SHP77 (cell line): Measurements from ENCODE around the gene CTNNBL1.

Experiments
- DNase-seq, 2 experiments: peaks; one replicate each; lab custom pipeline; 2025; lab: John Stamatoyannopoulos, UW

The CTNNBL1 gene

GRCh38 chr20:37777012-37777950 lies 83.5 kb downstream of the CTNNBL1 start:
- no peak for DNase-seq

GRCh38 chr20:37777988-37778659 lies 84.3 kb downstream of the CTNNBL1 start:
- no peak for DNase-seq

- no peak for DNase-seq
Measured at GRCh38 chr20:37781626-37782025, 87.8 kb downstream of the CTNNBL1 start.

DNA sequence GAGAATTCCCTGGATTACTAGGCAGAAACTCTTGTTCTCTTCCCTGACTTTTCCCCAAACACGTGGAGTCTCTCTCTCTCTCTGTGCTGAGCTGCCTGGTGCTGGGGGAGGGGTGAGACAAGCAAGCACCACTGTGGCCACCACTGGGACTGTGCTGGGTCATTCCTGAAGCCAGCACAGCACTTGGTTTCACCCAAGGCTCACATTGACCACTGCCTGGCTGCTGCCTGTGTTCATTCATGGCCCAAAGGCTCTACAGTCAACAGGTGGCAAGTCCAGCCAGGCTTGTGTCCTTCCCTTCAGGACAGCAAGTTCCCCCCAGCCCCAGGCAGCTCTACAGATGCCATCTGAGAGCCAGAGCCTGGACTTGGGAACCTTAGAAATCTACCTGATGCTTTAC lies 92.2 kb downstream of the CTNNBL1 start:
- no peak for DNase-seq

DNA sequence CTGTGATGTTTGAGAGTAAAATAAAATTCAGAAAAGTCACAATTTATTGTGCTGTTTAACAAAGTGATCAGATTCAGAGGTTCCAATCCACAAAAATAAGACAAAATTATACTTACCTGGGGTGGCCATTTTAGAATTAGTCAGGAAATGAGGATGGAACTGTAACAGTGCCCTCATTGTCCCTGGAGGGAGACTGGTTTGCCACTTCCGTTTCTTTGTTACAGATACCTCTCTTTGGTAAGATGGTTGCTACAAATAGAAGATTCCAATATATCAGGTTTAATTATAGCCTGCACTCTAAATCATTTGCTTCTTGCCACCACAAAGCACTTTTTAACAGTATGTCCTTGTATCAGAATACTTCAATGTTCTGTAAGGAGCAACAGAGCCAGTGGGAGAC lies 95.6 kb downstream of the CTNNBL1 start:
- DNase-seq: no peak

GRCh38 chr20:37790900-37791299 lies 97.1 kb downstream of the CTNNBL1 start:
- DNase-seq: no peak

GRCh38 chr20:37796121-37796520 lies 102.3 kb downstream of the CTNNBL1 start:
- DNase-seq: no peak

- no peak for DNase-seq
Measured at GRCh38 chr20:37796733-37797132, 102.9 kb downstream of the CTNNBL1 start.

DNA sequence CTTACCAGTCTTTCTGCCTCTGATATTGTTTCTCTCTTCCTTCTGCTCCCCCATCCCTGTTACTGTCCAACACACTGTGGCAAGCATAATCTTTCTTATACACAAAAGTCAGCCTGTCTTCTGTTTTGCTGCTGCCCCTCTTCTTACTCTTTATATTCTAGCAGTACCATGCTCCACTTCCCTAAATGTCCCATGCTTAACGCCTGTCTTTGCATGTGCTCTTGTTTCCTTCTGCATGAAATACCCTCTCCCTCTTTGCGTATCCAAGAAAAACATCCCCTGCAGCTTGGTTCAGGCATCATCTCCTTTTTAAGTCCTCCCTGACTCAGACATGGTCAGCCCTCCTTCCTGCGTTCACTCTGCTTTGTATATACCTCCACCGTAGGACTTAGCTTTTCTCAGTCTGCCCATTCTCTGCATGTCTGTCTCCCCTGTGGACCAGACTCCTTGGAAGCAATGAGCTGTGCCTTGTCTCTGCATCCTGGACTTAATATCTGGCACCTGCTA lies 103.9 kb downstream of the CTNNBL1 start:
- no peak for DNase-seq

- DNase-seq: no peak
Measured at GRCh38 chr20:37798312-37798711, 104.5 kb downstream of the CTNNBL1 start.

DNA sequence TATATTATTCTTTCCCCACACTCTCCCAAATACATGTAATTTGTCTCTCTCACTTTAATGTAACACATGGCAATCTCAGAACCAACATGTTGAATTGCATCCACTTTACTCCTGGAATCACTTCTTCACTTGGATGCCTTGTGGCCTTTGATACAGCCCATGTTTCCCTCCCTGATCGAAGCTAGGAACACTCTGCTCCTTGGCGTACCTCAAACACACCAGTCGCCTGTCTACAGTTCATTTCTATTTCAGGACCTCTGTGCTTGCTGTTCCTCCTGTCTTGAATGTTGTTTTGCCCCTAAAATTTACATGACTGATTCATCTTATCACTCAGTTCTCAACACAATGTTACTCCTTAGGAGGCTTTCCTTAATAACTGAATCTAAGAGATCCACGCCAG lies 106.8 kb downstream of the CTNNBL1 start:
- no peak for DNase-seq

DNA sequence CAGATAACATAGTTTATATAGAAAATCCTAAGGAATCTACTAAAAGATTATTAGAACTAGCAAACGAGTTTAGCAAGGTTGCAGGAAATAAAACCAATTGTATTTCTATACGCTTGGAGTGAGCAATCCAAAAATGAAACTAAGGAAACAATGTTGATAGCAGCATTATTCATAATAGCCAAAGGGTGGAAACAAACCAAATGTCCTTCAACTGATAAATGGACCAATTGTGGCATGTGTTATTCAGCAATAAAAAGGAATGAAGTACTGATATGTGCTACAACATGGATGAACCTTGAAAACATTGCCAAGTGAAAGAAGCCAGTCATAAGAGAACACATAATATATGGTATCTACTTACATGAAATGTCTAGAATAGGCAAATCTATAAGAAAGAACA lies 108.1 kb downstream of the CTNNBL1 start:
- DNase-seq: no peak

- DNase-seq: no peak
Measured at GRCh38 chr20:37803438-37804307, 109.8 kb downstream of the CTNNBL1 start.

- no peak for DNase-seq
Measured at GRCh38 chr20:37804584-37805566, 111.0 kb downstream of the CTNNBL1 start.

DNA sequence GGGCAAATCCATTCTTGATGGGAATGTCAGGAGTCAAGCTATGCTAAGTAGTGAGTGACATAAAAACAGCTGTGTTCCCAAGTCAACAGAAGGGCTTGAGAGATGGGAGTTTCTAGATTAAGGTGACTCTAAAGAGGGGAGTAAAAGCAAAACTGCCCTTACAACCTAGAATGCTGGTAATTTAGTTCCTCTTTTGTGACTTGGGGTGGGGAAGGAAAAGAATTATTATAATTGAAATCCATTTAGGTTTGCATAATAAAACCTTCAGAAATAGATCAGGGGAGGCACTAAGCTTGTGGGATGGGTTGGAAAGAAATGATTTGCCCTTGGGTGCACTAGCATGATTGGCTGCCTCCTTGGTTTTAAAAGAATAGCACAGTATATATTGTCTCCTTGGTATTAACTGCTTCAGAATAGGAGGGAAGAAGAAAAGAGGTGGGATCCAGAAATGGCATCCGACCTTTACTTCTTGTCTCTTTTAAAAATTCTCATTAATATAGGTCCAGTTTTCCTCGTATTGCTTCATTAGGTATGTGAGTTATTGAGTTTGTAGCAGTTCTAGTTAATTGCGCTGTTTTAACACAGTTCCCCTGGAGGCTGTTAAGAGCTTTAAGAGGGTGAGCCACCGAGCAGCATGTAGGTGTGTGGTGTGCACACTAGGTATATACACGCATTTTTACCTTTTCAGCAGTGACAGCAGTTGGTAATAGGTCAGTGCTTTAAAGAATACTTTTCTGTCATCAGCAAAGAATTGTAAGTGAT lies 113.8 kb downstream of the CTNNBL1 start:
- no peak for DNase-seq

DNA sequence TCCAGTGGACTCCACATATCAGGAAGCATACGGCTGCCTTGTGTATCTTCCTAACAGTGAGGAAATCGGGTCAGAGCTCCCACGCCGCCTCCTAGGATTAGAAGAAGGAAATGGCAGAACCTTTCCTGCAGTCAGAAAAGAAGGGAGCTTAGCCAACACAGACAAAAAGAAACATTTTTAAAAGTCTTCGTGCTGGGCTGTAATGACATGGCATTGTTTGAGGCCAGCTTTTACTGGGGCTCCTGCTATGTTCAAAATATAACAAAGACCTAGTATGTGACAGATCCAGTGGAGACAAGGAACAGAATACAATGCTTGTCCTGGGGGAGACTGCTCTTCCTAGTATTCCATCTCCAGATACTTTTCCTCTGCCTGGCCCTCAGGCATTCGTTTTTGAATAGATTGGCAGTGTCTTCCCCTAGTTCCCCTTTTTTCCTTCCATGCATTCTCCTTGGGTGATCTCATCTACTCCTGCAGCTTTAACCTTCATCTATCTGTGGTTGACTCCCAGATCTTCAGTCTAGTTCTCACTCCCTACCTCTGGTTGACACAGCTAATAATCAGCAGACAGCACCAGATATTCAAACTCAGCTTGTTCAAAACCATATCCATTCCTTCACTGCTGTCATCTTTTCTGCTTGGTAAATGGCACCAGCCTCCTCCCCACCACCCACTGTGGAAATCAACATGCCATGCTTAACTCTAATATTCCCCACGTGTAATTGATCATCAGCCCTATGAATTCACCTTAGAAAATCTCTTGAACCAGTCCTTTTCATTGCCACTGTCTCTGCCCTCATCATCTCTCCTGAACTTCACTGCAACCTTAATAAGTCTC lies 114.6 kb downstream of the CTNNBL1 start:
- no peak for DNase-seq

DNA sequence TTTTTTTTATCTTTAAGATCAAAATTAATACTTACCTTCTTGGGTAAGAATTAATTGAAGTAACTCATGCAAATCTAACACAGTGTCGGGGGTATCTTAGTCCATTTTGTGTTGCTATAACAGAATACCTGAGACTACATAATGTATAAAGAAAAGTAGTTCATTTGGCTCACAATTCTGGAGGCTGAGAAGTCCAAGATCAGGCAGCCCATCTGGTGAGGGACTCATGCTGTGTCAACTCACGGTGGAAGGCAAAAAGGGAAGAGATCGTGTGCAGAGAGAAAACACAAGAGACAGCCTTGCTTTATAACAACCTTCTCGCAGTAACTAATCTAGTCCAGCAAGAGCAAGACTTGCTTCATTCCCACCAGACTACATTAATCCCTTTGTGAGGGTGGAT lies 116.2 kb downstream of the CTNNBL1 start:
- no peak for DNase-seq

GRCh38 chr20:37816003-37816402 lies 122.2 kb downstream of the CTNNBL1 start:
- DNase-seq: no peak

- DNase-seq: no peak
Measured at GRCh38 chr20:37816726-37817125, 122.9 kb downstream of the CTNNBL1 start.
